CD1c-positive myeloid dendritic cell (primary cell): Measurements from ENCODE around the gene ELMOD1.

Experiments used
- DNase-seq: peaks from one replicate; pipeline ENCODE4 v3.0.0-alpha.2; 2016; ENCODE audit errors: extremely low spot score

ELMOD1 gene

DNA sequence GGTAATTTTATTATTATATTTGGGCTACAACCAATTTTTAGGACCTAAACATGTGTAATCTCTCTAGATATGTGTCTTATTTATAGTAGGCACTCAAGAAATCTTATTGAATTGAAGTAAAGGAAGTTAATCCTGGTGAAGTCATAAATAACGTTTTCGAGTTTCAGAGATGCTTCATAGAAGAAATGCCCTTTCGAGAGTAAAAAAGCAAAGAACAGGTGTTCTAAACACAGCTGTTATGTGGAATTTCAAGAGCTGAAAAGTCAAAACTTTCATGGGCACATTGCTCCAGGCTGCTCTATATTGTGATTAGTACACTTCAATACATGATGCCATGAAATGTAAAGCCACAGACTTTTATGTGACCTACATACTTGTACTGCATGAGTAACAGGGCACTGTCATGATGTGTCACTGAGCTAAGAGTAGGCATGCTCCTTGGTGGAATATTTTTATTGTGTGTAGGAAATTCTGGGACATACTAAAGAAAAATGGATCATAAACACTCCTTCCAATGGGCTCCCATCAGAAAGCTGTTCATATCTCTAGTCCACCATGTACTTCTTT, 7.2 kb upstream of the ELMOD1 start:
- DNase-seq, result no peak

DNA sequence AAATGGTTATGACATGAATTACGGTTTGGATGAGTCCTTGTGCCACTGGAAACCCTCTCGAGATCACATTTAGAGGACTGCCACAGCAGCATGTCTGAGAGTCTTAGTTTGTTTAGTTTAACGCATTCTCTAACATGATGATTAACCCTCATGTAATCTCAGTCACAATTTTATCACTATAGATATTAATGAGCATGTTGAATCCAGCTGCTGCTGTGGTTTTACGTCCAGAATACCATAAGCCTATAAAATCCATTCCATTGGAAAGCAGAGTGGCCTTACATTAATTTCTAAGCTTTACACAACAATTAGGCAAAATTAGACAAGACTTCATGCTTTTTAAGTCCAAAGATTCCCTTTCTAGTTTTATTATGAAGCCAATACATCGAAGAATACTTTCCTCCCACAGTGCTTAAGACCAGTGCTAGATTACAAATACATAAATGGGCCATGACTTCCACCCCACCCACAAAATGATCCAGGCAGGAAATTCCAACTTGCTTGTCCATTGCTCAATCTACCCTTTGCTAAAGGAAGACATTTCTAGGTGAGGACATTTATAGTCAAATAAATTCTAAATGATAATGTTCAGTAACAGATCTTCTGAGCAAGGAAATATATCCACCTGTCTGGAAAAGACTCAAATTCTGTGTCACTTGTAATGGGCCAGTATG, 3.5 kb upstream of the ELMOD1 start:
- no peak for DNase-seq

DNA sequence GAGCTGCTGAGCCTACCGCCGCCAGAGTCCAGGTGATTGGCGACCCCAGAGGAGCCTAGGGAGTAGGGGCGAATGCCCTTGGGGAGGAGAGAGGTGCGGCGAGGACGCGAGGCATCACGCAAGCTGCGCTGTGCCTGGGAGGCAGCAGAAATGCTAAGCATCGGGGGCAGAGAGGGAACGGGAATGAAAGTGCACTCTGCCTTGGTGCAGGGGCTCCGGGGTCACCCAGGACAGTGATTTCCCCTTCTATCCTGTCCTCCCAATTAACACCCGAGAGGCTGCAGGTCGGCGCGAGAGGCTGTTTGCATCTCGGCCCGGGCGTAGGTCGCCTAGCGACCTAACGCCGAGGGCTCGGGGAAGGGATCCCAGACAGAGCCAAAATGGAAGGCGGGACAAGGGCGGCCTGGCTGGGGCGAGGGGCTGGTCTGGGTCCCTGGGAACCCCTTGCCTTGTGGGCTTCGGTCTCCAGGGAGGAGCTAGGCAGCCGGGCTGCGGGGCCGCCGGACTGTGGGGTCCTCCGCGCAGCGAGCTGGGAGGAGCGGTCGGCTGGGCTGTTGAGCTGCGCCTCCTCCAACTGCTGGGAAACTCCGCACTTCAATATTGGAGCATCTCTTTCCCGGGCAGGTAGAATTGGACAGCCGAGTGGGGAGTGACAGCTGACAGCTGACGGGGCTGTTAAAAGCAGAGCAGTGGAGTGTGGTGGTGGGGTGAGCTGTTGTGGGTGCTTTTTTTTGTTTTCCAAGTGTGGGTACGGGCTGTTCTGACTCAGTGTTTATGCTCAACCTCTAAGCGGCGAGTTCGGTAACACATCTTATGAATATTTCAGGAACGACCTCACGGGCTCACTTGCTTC, 657 bp downstream of the ELMOD1 start:
- no peak for DNase-seq

DNA sequence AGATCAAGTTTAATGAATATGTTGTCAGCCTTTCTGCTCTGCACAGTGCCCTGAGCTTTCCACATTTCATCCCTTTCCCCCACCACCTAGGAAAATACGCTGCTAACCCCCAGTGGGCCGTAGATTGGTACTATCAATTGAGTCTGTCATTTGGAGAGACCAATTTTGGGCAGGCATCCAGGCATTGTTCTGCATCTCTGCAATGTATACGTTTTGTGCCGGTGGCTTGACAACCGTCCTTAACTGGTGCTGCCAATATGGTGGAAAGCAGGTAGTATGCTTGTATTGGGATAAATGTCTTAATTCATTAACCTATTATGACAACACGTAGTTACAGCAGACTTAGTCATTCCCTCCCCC, 1.3 kb downstream of the ELMOD1 start:
- no peak for DNase-seq

DNA sequence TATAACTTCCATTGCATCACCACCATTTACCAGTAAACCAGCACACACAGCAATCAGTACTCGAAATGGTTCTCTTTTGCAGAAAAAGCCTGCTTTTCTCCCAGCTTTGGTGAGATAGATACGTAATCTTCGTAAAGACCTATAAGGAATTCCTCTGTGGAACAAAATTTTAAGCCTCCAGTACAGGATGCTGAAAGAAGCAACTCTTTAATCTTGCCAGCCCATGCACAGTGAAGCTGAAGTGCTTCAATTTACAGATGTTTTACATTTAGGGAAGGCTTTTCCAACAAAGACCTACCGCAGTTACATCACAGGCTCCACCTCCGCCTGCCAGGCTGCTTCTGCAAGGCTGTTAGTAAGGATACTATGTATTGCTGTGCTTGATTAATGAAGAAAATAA, 1.9 kb downstream of the ELMOD1 start:
- no peak for DNase-seq

DNA sequence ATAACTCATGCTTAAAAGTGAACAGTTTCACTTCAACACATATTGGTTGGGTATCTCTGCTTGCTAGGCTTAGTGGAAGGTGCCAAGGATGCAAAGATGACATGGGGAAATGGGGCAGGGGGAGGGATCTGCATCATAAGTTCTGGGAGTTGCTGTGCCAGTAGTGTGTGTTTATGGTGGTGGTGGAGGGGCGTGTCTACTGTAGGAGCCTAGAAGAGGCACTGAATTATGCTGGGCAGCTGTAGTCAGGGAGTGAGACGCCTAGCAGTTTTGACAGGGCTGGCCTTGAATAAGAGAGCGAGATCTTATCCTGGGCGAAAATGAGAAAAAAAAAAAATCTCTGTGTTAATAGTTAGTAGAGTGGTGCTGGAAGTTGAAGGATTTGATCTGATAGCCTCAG, 3.0 kb downstream of the ELMOD1 start:
- DNase-seq, result no peak

DNA sequence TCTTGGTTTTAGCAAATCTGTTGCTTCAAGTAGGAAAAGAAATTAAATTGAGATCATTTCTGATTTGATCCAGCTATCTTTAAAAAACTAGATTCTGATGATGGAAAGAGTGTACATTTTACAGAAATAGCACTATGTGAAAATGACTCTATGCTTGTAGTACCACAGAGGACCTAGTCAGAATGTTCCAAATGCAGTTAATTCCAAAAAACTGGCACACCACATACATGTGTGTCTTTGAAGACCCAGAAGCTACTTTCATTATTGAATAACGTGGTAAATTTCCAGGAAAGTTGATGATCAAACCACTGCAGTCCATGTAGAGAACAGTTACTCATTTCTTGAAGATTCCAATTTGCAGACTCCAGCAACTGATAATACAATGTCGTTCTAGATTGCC, 3.8 kb downstream of the ELMOD1 start:
- DNase-seq, result no peak

DNA sequence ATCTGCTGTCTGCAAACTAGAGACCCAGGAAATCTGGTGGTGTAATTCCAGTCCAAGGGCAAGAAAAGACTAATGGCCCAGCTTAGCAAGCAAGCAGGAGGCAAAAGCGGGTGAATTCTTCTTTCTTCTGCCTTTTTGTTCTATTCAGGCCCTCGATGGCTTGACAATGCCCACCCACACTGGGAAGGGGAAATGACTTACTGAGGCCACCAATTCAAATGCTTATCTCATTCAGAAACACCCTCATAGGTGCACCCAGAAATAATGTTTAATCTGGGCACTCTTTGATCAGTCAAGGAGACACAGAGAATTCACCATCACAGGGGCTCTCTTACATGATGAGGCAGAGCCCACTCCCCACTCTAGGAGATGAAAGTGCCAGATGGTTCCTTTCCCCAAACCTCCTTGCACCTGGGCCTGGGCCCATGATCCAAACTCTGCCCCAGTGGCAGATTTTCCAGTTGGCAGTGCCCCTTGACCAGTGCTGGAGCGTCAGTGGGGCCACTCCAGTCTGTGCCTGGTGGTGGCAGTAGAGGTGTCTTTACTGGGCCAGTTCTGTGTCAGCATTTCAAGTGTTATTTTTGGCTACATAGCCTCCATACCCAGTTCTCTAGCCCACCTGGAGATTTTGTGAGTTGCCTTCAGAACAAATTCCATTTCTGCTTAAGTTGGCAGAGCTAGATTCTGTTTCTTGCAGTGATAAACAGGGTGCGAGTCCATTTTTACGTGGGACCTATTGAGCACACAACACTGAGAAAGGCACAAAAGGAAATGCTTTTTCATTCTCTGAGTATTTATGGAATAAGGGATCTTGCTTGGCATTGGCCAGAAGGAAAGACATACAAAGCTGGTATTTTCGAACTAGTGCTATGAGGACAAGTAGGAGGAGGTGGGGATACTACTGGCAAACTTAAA, 7.5 kb downstream of the ELMOD1 start:
- no peak for DNase-seq

DNA sequence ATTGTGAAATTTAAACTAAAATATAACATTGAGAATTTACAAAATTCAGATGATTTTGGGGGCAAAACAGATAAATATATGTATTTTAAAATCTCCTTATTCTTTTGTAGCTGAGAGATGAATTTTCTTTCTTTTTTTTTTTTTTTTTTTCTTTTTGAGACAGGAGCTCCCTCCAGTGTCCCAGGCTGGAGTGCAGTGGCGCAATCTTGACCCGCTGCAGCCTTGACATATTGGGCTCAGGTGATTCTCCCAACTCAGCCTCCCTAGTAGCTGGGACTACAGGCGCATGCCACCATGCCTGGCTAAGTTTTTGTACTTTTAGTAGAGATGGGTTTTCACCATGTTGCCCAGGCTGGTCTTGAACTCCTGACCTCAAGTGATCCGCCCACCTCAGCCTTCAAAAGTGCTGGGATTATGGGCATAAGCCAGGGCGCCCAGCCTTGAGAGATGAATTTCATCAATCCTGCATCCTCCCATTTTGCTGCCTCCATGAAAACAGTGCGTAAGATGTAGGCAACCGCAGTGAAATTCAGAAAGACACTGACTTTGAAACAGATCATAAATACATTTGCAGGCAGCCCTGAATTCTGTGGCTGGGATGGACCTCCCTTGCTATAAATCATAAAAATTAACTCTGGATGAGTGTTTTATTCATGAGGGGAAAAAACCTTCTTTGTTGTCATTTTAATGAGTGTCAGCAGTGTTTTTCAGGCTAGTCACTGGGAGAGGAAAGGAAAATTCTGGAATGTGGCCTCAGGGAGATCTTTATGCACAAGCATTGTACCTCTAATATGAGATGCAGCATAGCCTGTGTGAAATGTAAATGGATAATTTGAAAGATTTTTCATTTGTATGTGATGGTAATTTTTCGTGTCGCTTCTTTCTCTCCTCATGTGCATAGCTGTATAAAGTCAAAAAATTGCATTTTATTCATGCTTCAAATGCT, 14.4 kb downstream of the ELMOD1 start:
- DNase-seq, result no peak

DNA sequence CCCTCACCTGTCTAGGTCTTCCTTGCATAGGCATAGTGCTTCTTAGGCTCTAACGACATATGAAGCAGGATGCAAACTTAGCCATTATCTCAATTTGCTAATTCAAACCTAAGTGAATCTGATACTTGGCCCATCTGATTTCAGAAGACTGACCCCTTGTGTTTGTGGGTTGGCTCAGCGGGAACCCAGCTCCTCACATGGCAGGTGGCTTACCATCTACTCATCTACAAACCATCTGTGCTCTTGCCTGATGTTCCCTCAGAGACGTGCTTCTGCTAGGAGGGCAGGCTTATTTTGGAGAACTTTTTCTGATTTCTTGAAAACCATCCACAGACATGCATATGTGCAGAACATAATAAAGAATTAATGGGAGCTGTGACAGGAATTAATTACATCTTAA, 15.2 kb downstream of the ELMOD1 start:
- DNase-seq, result no peak

DNA sequence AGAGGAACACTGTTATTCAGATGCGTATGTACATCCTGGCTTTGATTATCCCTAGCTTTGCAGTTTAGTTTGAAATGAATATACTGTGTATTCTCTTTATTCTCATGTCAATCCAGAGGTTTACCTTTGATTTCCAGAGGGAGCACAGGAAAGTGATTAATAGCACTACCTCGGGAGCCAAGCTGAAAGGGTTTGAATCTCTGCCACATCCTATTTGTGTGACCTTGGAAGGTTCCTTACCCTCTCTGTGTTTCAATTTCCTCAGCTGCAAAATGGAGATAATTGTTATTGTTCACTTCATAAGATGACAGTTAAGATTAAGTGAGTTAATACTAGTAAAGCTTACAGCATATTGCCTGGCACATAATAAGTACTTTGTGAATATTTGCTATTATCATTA, 17.9 kb downstream of the ELMOD1 start:
- DNase-seq, result no peak

DNA sequence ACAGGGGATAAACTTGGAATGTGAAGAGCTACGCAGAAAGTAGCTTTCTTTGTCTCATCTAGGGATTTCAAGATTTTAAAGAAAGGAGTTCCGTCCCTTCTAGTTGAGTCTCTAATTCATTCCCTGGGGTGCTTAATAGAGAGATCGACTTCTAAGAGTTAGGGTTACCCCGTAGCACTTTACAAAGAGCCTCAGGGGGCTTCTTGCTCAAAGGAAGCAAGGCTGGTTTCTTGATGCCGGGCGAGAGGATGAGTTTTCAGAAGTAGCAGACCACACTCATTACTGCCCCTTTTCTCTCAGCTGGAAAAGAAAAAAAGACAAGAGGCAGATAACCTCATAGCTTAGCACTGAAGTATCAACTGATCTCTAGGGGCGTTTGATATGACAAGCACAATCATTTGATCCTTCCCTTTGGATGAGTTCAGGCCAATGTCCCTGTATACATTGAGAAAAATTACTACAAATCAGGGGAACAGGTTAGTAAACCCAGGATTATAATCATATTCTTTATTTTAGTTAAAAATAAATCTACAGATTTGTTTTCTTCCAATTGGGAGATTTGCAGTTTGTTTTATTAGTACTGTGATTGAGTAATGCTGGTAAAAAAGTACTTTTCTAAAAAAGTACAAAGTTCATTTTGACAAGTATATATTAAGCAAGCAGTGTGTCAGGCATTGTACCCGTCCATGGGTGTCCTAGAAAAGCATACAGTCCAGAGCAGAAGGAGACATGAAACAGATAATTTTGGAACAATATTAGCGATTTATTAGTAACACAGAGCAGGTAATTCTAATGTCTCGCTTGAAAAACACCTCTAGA, 18.7 kb downstream of the ELMOD1 start:
- no peak for DNase-seq

DNA sequence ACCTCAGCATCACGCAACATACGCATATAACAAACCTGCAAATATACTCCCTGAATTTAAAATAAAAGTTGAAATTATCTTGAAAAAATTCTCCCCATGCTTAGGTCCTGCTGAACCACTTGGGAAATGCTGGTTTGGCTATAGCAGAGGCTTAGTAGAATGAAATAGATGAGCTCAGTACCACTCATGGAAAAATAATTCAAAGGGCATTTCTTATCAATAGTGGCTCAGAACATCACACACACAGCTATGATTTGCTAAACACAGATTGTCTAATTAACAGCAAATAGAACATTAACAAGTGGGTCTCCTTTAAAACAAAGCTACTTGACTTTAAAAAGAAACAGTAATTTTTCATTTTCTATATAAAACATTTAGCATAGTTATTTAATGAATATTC, 21.5 kb downstream of the ELMOD1 start:
- no peak for DNase-seq

DNA sequence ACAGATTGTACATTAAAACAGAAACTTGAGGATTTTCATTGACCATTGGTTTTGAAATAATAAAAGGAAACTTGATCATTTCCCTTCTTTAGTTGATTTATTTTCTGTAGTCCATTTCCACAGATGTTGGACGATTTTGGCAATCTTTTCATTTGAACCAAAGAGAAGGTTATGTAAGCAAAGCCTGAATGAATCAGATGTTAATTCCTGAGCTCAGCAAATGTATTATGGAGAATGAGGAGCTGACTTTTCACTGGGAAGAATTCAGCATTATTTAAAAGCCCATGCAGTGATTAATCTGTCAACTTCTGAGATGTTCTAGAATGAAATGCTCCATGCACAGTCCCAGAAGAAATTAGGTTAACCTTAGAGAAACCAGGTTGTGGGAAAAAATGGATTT, 29.0 kb downstream of the ELMOD1 start:
- DNase-seq, result no peak

DNA sequence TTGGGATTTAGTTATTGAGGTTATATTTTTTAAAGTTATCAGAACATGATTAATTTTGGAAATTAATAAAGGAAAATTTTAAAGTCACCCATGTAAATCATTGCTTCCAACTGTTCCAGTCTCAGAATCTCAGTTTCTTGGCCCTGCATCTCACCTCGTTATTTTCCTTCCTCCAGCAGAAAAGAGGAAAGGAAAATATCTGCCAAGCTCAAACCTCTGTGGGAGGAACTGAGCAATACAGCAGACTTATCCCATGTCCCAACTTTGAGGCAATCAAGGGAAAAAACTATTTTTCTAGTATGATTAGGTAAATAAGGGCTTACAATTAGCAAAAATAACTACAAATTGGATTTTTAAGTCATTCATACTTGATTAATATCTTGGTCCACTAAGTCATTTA, 30.1 kb downstream of the ELMOD1 start:
- DNase-seq, result no peak

DNA sequence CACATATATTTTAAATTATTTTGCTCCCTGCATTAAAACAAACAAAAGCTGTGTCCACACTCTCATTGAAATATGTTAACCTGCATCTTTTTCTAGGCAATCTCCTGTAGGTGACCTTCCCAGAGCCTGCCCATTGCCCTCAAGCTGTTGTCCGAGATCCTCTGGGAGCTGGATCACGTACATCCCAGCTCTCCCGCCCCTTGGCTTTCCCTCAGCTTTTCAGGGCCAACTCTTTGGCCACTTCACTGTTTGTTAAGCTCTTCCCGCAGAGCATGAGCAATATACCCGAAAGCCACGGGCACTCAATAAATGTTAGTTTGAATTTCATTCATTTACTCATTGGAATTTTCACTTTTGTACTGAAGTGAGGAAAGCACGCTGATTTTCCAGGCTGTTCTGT, 32.2 kb downstream of the ELMOD1 start:
- DNase-seq, result no peak

DNA sequence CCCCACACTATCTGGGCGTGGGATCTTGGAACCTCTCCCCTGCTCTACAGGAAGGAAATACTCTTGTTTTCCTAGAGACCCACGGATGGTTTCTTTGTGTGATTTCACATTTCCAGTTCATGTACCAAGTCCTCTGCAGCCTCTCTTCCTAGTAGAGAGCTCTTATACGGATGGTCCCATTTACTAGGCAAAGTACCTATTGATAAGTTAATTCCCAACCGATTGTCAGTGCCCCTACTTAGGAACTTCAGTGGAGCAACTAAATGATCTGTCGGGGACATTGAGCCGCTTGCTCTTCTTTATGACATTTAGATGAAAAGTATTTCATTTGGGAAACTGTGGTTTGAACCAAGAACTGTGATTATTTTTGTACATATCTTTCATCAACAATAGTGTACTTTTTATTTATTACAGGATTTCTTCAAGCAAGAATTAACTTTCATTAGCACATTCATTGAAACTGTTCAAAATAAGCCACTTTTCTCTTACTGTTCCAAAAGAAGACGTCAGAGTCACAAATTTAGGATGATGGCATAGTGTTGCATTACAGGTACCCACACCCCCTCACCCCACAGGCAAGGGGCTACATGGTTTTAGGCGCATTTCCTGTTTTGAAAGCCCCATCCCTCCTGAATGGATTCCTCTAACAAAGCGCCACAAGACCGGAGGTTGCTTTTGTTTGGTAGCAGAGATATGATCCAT, 34.2 kb downstream of the ELMOD1 start:
- no peak for DNase-seq

DNA sequence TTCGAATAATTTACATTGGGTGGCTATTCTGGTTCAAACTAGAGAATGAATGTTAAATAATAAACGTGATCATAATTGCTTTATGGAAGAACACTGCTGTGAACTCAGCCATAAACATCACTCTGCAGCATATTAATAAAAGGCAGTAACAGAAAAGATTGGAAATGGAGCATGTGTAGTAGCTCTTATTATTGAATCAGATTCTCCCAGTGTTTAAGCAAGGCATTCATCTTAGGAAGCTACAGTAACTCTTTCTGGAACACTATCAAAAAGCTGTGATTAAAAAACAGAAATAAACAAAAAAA, 34.7 kb downstream of the ELMOD1 start:
- no peak for DNase-seq

DNA sequence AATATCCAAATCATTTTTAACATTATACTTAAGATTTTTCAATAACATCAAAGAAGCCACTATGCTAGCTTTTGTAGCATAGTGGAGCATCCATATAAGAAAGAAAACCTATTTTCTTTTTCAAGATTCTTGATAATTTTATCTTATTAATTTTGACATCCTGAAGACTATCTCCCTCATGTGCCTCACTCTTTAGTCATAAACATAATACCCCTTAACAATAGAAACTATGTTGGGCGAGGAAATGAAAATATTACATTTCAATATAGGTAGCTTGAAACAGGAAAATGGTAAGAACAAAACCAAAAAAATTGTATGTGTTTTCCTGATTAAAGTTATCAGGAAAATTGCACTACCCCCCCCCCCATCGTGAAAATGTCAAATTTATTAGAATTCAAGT, 40.1 kb downstream of the ELMOD1 start:
- no peak for DNase-seq

DNA sequence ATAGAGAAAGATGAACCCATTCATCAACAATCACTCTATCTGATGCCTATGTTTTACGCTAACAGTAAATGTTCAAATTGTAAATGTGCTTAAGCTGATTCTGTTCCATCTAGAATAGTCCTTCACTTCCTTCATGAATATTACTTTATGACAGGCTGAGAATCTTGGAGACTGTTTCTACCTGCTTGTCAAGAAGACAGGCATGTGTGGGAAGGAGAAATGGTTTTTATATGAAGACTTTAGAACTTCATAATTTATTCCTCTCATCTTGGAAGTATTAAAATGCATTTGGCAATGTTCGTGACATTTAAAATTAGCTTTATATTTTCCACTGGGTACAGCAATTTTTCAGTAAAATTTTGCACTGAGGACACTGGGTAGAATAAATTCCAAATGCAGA, 41.0 kb downstream of the ELMOD1 start:
- no peak for DNase-seq
